Bone marrow (tissue), 2 donors: ENCODE measurements around the gene EVX1.

Experiments used
- DNase-seq, 2 donors: peaks; one replicate each; lab custom pipeline; 2025; lab: John Stamatoyannopoulos, UW

EVX1 gene

GRCh38 chr7:27242555-27243339, at the start of gene EVX1:
TSS of gene EVX1 (plus strand) at chr7:27242802. CDS start at chr7:27243031, 229 bp downstream.
- DNase-seq, result no peak

- no peak for DNase-seq
Observed at GRCh38 chr7:27193335-27194001, 49.1 kb upstream of the EVX1 start.

GRCh38 chr7:27194002-27194352, 48.6 kb upstream of the EVX1 start:
- DNase-seq, result no peak

- DNase-seq, result no peak
Observed at GRCh38 chr7:27194686-27195379, 47.8 kb upstream of the EVX1 start.

GRCh38 chr7:27196287-27196767, 46.3 kb upstream of the EVX1 start:
- peak in 1 of 2 donors; percentile 55 for DNase-seq

- DNase-seq, result no peak
Observed at GRCh38 chr7:27197137-27198042, 45.2 kb upstream of the EVX1 start.

GRCh38 chr7:27198138-27198841, 44.3 kb upstream of the EVX1 start:
- no peak for DNase-seq

- DNase-seq, result no peak
Observed at GRCh38 chr7:27198871-27199801, 43.5 kb upstream of the EVX1 start.

GRCh38 chr7:27199849-27200760, 42.5 kb upstream of the EVX1 start, which contains the start of gene HOXA13:
TSS of gene HOXA13 (minus strand) at chr7:27200091. CDS start at chr7:27200077, 14 bp downstream.
- DNase-seq, result no peak

- DNase-seq, result no peak
Observed at GRCh38 chr7:27200761-27201579, 41.6 kb upstream of the EVX1 start.

- no peak for DNase-seq
Observed at GRCh38 chr7:27201580-27202017, 41.0 kb upstream of the EVX1 start.

- no peak for DNase-seq
Observed at GRCh38 chr7:27202018-27202861, 40.4 kb upstream of the EVX1 start.

GRCh38 chr7:27202862-27203134, 39.8 kb upstream of the EVX1 start:
- no peak for DNase-seq

GRCh38 chr7:27203365-27203953, 39.1 kb upstream of the EVX1 start:
- DNase-seq, result no peak

- DNase-seq, result no peak
Observed at GRCh38 chr7:27203964-27204594, 38.5 kb upstream of the EVX1 start.

- DNase-seq, result no peak
Observed at GRCh38 chr7:27204851-27205322, 37.7 kb upstream of the EVX1 start.
